Neural progenitor cell (in vitro differentiated cells): ENCODE results near the gene FHAD1.

Experiments
- EZH2 ChIP-seq: fragments of 200-600 bp; sonication (generic); IDR thresholded peaks from 2 replicates; pipeline ENCODE4 v1.6.1; 2017; ENCODE audit warnings: antibody characterized with exemption, mild to moderate bottlenecking, moderate library complexity
- TF ChIP-seq, protein P1 (sequence below): fragments of 200-600 bp; sonication (generic); IDR thresholded peaks from 2 replicates; pipeline ENCODE4 v1.5.1; 2017; ENCODE audit warnings: antibody characterized with exemption, mild to moderate bottlenecking

DNA sequence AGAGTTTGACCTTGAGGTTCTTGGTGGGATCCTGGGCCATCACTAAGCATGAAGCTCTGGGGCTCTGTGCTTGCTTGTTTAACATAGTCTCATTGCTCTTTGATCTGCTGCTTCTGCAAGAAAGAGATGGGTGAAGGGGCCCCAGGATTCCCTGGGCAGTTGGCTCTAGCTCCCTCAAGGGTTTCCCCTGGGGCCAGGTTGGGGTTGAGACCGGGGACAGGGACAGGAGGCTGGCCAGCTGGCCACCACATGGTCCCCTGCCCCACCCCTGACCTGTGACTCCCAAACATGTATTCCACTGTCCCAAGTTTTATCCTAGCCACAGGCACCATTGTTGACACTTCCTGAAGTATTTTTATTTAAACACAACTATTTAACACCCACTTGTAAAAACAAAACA lies 69.5 kb downstream of the FHAD1 start:
- TF ChIP-seq, protein P1, sequence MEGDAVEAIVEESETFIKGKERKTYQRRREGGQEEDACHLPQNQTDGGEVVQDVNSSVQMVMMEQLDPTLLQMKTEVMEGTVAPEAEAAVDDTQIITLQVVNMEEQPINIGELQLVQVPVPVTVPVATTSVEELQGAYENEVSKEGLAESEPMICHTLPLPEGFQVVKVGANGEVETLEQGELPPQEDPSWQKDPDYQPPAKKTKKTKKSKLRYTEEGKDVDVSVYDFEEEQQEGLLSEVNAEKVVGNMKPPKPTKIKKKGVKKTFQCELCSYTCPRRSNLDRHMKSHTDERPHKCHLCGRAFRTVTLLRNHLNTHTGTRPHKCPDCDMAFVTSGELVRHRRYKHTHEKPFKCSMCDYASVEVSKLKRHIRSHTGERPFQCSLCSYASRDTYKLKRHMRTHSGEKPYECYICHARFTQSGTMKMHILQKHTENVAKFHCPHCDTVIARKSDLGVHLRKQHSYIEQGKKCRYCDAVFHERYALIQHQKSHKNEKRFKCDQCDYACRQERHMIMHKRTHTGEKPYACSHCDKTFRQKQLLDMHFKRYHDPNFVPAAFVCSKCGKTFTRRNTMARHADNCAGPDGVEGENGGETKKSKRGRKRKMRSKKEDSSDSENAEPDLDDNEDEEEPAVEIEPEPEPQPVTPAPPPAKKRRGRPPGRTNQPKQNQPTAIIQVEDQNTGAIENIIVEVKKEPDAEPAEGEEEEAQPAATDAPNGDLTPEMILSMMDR = no peak
- TF ChIP-seq EZH2 = no peak
